CD4-positive, alpha-beta memory T cell (primary cell): ENCODE results near the gene NUMA1. TPM values are rescaled to one million over a fixed set of nuclear protein-coding genes. Genes with fewer than 3 reads are reported as not detected.

Experiments used
- CTCF ChIA-PET: fragments of 350-600 bp; sonication (Branson Sonifier 250); formaldehyde crosslinking; loops from one replicate; lab custom pipeline; 2021; ENCODE audit warnings: inconsistent platforms; ENCODE audit not compliant: partially characterized antibody; lab: Charles Lee
- POLR2A ChIA-PET: fragments of 350-600 bp; sonication (Branson Sonifier 250); formaldehyde crosslinking; loops from one replicate; lab custom pipeline; 2021; ENCODE audit not compliant: partially characterized antibody; lab: Charles Lee
- DNase-seq, 5 donors: peaks; one replicate each; pipeline versions ENCODE4 v3.0.0 to v3.0.0-alpha.2; 2020 to 2022; ENCODE audit warnings: mixed read lengths in 1 of 5
- H3K27ac ChIP-seq: one replicate; pipeline ENCODE4 v1.7.0; 2013; ENCODE audit warnings: low read depth, low read length
- H3K27me3 ChIP-seq: 2 replicates; pipeline ENCODE4 v1.7.0; 2013; ENCODE audit warnings: mild to moderate bottlenecking, low read length, moderate library complexity; ENCODE audit not compliant: insufficient read depth
- H3K36me3 ChIP-seq: 2 replicates; pipeline ENCODE4 v1.7.0; 2013; ENCODE audit warnings: mild to moderate bottlenecking, low read length, moderate library complexity; ENCODE audit not compliant: insufficient read depth
- H3K4me1 ChIP-seq: 2 replicates; pipeline ENCODE4 v1.7.0; 2013; ENCODE audit warnings: mild to moderate bottlenecking, low read length, moderate library complexity; ENCODE audit not compliant: insufficient read depth
- H3K4me3 ChIP-seq, 2 donors: one replicate each; pipeline ENCODE4 v1.7.0; 2013; ENCODE audit warnings: low read length in 2 of 2, mild to moderate bottlenecking in 1 of 2
- H3K9me3 ChIP-seq, 2 donors: one replicate each; pipeline ENCODE4 v1.7.0; 2013; ENCODE audit warnings: low read length in 2 of 2, control low read depth in 1 of 2; ENCODE audit not compliant: control insufficient read depth in 1 of 2
- H3K27ac Mint-ChIP-seq, 7 donors: one replicate each; pipeline ENCODE4 v1.8.0; 2020 to 2021; ENCODE audit warnings: mixed read lengths in 7 of 7, mild to moderate bottlenecking in 6 of 7, inconsistent platforms in 3 of 7, moderate library complexity in 3 of 7
- H3K27me3 Mint-ChIP-seq, 2 donors: one replicate each; pipeline ENCODE4 v1.8.0; 2020 to 2021; ENCODE audit warnings: mixed read lengths in 2 of 2
- H3K36me3 Mint-ChIP-seq, 2 donors: one replicate each; pipeline ENCODE4 v1.8.0; 2020 to 2021; ENCODE audit warnings: mixed read lengths in 2 of 2, inconsistent platforms in 1 of 2, mild to moderate bottlenecking in 1 of 2
- H3K4me1 Mint-ChIP-seq, 4 donors: one replicate each; pipeline ENCODE4 v1.8.0; 2020 to 2021; ENCODE audit warnings: mixed read lengths in 4 of 4, mild to moderate bottlenecking in 1 of 4
- H3K4me3 Mint-ChIP-seq, 8 donors: one replicate each; pipeline ENCODE4 v1.8.0; 2020 to 2021; ENCODE audit warnings: mixed read lengths in 8 of 8, mild to moderate bottlenecking in 7 of 8, moderate library complexity in 6 of 8, inconsistent platforms in 3 of 8
- H3K9me3 Mint-ChIP-seq, 8 donors: one replicate each; pipeline ENCODE4 v1.8.0; 2020 to 2021; ENCODE audit warnings: mixed read lengths in 8 of 8, mild to moderate bottlenecking in 5 of 8, inconsistent platforms in 3 of 8, moderate library complexity in 1 of 8
- intact Hi-C: fragments of 100-400 bp; cut with micrococcal nuclease; formaldehyde crosslinking; loops from one replicate; pipeline ENCODE4 v1.15.1; 2023
- polyA plus RNA-seq, 2 donors: library from polyadenylated mRNA; unstranded; fragments of 300-500 nt; fragmentation: Illumina TruSeq; gene quantifications; one replicate each; pipeline ENCODE4 v1.2.3, GENCODE V29; 2021
- total RNA-seq, 2 experiments: library from RNA; stranded (reverse); gene quantifications; one replicate each; pipeline ENCODE4 v1.2.3, GENCODE V29; 2021

The NUMA1 gene
- total and polyA plus RNA-seq, 4 experiments from 2014 or later, result 4.0 to 380 (median 238) TPM

- Mint-ChIP-seq H3K9me3 (no peaks in the 10 kb centered on the region), H3K4me1 (peaks cover 0 to 4% (median 2%) of the 10 kb centered on the region in 4 donors), H3K27me3 (no peaks in the 10 kb centered on the region), H3K36me3 (peaks cover 72 to 91% of the 10 kb centered on the region in 2 donors), H3K4me3 (no peak overlapping the region), H3K27ac (peak overlapping the region in 2 of 7 donors; percentile 53 to 65)
- no peak for DNase-seq
- peaks cover 100% of the 10 kb centered on the region for H3K36me3 ChIP-seq
- H3K27me3 ChIP-seq, result no peaks in the 10 kb centered on the region
- H3K4me1 ChIP-seq, result no peaks in the 10 kb centered on the region
- ChIA-PET POLR2A (interaction anchor here (0.9 to 1.9 kb wide), 4 partner anchors 9 to 97 kb away, joined by 3 to 9 read pairs (median 6); partner anchors contain the start of genes ANAPC15 and IL18BP), CTCF (interaction anchor here (1.0 to 3.9 kb wide), 10 partner anchors 9 to 168 kb away, joined by 3 to 22 read pairs (median 8); partner anchors contain the start of gene IL18BP)
- no peak overlapping the region for H3K4me3 ChIP-seq
- H3K27ac ChIP-seq, result no peak overlapping the region
- intact Hi-C loops, result no loop called here
- H3K9me3 ChIP-seq, result no peaks in the 10 kb centered on the region
These were observed 64.8 kb downstream of the NUMA1 start for GRCh38 chr11:72015511-72016061.

DNA sequence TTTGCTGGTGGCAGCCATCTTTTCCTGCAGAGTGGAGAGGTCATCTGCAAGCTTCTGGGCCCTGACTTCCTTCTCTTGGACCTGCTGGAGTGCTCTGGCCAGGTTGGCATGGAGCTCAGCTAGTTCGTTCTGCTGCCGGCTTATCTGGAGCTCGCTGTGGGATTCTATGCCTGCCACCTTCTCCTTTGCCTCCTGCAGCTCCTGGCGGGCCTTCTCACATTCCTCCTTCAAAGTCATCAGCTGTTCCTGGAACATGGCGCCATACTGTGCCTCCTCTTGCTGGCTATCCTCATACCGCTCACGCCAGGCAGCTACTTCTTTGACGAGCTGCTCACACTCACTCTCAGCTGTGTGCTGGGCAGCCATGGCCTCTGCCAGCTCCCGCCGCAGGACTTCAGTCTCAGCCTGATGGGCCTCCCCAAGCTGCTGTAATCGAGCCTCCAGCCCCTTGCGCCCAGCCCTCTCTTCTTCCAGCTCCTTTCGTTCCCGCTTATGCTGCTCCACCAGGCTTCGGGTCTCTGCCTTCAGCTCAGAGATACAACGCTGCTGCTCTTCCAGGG, 65.5 kb downstream of the NUMA1 start:
- Histone ChIP-seq H3K36me3 (peaks cover 100% of the 10 kb centered on the region), H3K4me3 (no peak overlapping the region), H3K27me3 (no peaks in the 10 kb centered on the region), H3K4me1 (no peaks in the 10 kb centered on the region), H3K27ac (no peak overlapping the region), H3K9me3 (no peaks in the 10 kb centered on the region)
- H3K36me3 Mint-ChIP-seq, result peaks cover 65 to 92% of the 10 kb centered on the region in 2 donors
- peak overlapping the region in 3 of 7 donors; percentile 57 to 68 (median 65) for H3K27ac Mint-ChIP-seq
- H3K27me3 Mint-ChIP-seq, result no peaks in the 10 kb centered on the region
- POLR2A ChIA-PET, result interaction anchor here (0.7 to 1.9 kb wide), 6 partner anchors 10 to 209 kb away, joined by 3 to 9 read pairs (median 4); partner anchors contain the start of genes ANAPC15 and IL18BP
- H3K4me3 Mint-ChIP-seq, result no peak overlapping the region
- H3K4me1 Mint-ChIP-seq, result peaks cover 0 to 4% (median 2%) of the 10 kb centered on the region in 4 donors
- DNase-seq, result no peak
- intact Hi-C loops, result no loop called here
- CTCF ChIA-PET, result interaction anchor here (0.6 to 3.9 kb wide), 9 partner anchors 10 to 169 kb away, joined by 3 to 22 read pairs (median 7); partner anchors contain the start of gene IL18BP
- H3K9me3 Mint-ChIP-seq, result no peaks in the 10 kb centered on the region

DNA sequence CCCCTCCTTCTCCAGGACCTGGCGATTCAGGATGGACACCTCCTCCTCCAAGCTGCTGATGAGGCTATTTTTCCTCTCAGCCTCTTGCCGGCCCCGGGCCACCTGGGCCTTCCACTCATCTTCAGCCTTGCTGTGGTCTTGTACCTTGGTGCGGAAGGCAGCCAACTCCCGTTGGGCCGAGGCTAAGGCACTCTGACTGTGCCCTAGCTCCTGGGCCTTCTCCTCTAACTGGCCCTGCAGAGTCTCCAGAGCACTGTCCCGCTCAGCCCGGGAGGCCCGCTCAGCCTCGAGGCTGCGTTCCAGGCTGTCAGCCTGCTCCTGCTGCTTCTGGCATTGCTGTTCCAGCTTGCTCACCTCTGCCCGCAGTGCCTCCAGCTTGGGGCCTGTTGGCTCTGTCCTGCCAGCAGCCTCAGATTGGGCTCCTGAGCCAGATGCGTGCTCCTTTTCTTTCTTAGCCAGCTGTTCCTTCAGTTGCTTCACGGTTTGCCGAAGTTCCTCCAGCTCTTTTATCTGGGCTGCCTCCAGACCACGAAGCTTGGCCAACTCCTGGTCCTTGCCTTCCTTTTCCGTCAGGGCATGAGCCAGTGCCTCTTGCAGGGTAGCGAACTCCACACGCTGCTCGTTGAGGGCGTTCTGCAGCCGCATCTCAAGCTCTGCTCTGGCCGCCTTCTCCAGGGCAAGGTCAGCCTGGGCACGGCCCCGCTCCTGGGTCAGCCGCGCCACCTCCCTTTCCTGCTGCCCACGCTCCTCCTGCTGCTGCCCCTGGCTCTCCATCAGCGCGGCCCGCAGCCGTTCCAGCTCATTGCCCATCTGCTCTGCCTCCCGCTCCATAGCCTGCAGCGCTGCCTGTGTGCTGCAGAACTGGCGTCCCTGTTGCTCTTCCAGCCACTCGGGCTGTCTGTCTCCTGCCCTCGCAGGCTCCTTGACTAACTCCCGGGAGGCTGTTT, 66.3 kb downstream of the NUMA1 start:
- Histone ChIP-seq H3K9me3 (no peaks in the 10 kb centered on the region), H3K27me3 (no peaks in the 10 kb centered on the region), H3K36me3 (peaks cover 98% of the 10 kb centered on the region), H3K27ac (no peak overlapping the region), H3K4me3 (no peak overlapping the region), H3K4me1 (no peaks in the 10 kb centered on the region)
- peaks cover 0 to 4% (median 2%) of the 10 kb centered on the region in 4 donors for H3K4me1 Mint-ChIP-seq
- H3K36me3 Mint-ChIP-seq, result peaks cover 62 to 92% of the 10 kb centered on the region in 2 donors
- no peaks in the 10 kb centered on the region for H3K9me3 Mint-ChIP-seq
- H3K27me3 Mint-ChIP-seq, result no peaks in the 10 kb centered on the region
- peak overlapping the region in 1 of 7 donors; percentile 42 for H3K27ac Mint-ChIP-seq
- ChIA-PET POLR2A (interaction anchor here (0.7 to 1.9 kb wide), 5 partner anchors 15 to 210 kb away, joined by 3 to 6 read pairs (median 3); partner anchors contain the start of genes ANAPC15 and IL18BP), CTCF (interaction anchor here (0.6 to 3.1 kb wide), 7 partner anchors 11 to 170 kb away, joined by 3 to 22 read pairs (median 6); partner anchors contain the start of gene IL18BP)
- DNase-seq, result no peak
- intact Hi-C loops, result no loop called here
- H3K4me3 Mint-ChIP-seq, result no peak overlapping the region

DNA sequence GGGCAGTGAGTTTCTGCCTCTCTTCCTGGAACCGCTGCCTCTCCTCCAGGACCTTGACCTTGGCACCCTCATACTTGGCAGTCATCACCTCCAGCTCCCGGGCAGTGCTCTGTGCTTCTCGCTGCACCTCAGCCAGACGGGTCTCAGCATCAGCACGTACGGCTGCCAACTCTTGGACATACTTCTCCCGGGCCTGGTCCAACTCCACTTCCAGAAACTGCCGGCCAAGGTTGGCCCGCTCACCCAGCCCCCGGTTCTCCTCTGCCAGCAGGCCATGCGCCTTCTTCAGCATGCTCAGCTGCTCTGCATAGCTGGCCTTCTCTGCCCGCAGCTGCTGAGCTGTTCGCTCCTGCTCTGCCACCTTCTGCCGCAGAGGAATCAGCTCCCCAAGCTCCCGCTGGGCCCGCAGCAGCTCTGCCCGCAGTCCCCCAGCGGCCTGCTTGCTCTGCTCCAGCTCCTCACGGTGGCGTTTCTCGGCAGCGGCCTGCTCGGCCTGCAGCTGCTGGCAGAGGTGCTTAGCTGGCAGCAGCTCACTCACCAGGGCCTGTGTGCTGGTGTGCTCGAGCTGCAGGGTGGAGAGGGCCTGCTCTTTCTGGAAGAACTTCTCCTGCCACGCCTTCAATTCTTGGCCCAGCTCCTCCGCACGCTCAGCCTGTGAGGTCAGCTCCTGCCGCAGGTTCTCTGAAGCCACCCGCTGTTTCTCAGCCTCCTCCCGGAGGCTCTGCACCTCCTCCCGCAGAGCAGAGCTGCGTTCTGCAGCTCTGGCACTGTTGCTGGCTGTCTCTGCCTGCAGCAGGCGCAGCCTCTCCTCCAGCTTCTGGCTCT, 67.2 kb downstream of the NUMA1 start:
- ChIA-PET CTCF (interaction anchor here (3.1 kb wide), 2 partner anchors 12 to 78 kb away, joined by 15 to 22 read pairs; no protein-coding TSS in a partner anchor), POLR2A (no interaction called here)
- intact Hi-C loops, result no loop called here
- H3K4me3 ChIP-seq, result no peak overlapping the region
- peaks cover 96% of the 10 kb centered on the region for H3K36me3 ChIP-seq
- no peaks in the 10 kb centered on the region for H3K4me1 ChIP-seq
- Mint-ChIP-seq H3K9me3 (no peaks in the 10 kb centered on the region), H3K27ac (peak overlapping the region in 2 of 7 donors; percentile 69 to 76), H3K4me3 (no peak overlapping the region), H3K4me1 (peaks cover 0 to 4% (median 2%) of the 10 kb centered on the region in 4 donors), H3K36me3 (peaks cover 61 to 91% of the 10 kb centered on the region in 2 donors), H3K27me3 (no peaks in the 10 kb centered on the region)
- H3K27me3 ChIP-seq, result no peaks in the 10 kb centered on the region
- no peak for DNase-seq
- H3K27ac ChIP-seq, result no peak overlapping the region
- H3K9me3 ChIP-seq, result no peaks in the 10 kb centered on the region

- H3K4me3 Mint-ChIP-seq, result no peak overlapping the region
- no peak overlapping the region for H3K4me3 ChIP-seq
- ChIA-PET POLR2A (interaction anchor here (1.5 kb wide), 1 partner anchor 12 kb away, joined by 5 read pairs; no protein-coding TSS in a partner anchor), CTCF (no interaction called here)
- no peaks in the 10 kb centered on the region for H3K27me3 Mint-ChIP-seq
- peak overlapping the region in 6 of 7 donors; percentile 40 to 80 (median 66) for H3K27ac Mint-ChIP-seq
- H3K36me3 Mint-ChIP-seq, result peaks cover 61 to 92% of the 10 kb centered on the region in 2 donors
- H3K9me3 ChIP-seq, result no peaks in the 10 kb centered on the region
- no peak for DNase-seq
- intact Hi-C loops, result no loop called here
- H3K27ac ChIP-seq, result no peak overlapping the region
- no peaks in the 10 kb centered on the region for H3K27me3 ChIP-seq
- no peaks in the 10 kb centered on the region for H3K9me3 Mint-ChIP-seq
- H3K4me1 Mint-ChIP-seq, result peaks cover 0 to 4% (median 2%) of the 10 kb centered on the region in 4 donors
- peaks cover 96% of the 10 kb centered on the region for H3K36me3 ChIP-seq
- H3K4me1 ChIP-seq, result no peaks in the 10 kb centered on the region
These were observed 68.2 kb downstream of the NUMA1 start for GRCh38 chr11:72012091-72012630.
